NCI-H1436 treated with DMSO at 0.1 percent for 48 hours (cell line): ENCODE data around the gene TLNRD1.

Source experiments
- DNase-seq: peaks from one replicate; lab custom pipeline; 2025; lab: John Stamatoyannopoulos, UW

Gene TLNRD1

DNA sequence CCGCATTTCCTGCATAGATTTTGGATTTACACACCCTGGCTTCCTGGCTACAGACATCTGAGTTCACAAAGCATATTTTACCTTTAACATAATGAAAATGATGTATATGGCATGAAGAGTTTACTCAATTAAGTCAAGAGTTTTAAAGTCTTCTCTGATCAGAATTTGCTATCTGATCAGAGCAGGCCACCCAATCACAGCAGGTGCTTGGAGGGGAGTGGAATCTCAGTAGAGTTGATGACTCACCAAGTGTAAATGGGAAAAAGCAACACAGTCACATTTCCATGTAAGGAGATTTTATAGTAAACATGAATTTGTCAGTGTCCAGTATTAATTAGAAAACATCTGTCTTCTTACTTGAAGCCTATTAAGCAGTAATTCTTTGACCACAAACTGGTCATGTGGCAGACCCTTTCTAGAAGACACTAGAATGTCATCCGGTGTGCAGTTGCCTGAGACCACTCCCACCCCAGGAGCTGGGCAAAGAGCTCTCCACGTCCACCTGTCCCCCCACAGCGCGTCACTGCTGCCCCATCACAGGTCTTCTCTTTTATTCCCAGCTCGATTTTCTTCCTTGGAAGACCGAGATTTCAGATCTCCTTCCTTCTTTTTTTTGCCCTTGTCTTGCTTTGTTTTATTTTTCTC lies 21.9 kb upstream of the TLNRD1 start:
- DNase-seq = no peak

DNA sequence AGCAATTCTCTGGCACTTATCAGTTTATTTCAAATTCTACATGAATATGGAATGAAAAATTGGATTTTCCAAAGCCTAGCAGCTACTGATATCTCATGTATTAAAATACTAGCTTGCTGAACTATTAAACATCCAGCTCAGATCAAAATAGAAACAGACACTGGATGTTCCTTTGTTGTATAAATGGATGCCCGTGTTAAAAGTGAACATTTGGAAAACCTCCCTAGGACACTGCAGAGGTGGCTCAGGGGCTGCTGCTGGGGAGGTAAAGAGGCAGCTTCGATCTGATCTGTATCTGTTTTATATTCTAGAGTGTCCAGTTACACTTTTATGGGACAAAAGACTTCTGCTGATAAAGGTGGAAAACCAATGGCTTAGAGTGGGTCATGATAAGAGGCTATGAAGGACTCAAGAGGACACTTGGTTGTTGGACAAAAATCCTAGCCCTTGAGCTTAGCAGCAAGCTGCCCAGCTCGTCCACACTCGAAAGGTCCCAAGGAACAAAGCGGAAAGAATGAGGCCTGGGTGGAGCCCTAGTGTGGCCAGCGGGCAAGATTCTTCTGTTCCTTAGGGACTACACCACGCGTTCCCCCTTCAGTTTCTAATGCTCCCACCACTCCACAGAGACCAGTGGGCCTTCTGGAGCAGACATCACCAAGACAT lies 21.1 kb upstream of the TLNRD1 start:
- DNase-seq = no peak

DNA sequence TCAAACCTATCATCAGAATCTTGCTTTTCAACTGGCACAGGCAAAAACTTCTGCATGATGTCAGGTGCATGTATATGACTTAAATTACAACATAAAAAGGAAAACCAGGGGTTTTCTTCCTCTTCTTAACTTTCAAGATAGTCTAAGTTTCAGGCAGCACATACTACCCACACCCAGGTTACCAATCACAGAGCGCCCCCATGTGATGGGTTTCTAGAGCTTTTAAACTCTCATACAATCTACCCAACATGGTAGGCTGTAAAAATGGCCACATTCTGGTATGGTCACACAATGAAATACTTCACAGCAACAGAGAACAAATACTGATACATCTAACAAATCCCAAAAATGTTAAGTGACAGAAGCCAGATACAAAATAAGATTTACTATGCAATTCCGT lies 18.5 kb upstream of the TLNRD1 start:
- DNase-seq = no peak

DNA sequence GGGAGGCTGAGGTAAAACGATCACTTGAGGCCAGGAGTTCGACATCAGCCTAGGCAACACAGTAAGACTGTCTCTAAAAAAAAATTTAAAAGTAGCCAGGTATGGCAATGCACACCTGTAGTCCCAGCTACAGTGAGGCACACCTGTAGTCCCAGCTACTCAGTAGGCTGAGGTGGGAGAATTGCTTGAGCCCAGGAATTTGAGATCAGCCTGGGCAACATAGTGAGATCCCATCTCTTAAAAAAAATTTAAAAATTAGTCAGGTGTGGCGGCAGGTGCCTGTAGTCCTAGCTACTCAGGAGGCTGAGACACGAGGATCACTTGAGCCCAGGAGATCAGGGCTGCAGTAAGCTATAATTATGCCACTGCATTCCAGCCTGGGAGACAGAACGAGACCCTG lies 17.9 kb upstream of the TLNRD1 start:
- no peak for DNase-seq

DNA sequence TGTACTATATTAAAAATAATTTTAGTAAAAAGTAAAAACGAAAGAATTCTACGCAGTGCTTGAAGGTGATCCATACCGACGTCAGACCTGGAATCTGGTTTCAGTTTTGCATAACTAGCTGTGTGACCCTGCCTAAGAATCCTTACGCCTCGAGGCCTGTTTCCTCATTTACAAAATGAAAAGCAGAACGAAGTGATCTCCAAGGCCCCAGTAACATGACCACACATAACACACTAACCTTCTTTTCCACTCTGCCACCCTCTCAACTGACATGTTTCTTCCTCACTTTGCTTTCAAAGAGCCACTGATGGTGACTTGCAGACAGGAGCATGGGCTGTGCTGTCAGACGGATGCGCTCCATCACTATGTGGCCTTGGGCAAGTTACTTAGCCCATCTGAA lies 15.9 kb upstream of the TLNRD1 start:
- DNase-seq = no peak

DNA sequence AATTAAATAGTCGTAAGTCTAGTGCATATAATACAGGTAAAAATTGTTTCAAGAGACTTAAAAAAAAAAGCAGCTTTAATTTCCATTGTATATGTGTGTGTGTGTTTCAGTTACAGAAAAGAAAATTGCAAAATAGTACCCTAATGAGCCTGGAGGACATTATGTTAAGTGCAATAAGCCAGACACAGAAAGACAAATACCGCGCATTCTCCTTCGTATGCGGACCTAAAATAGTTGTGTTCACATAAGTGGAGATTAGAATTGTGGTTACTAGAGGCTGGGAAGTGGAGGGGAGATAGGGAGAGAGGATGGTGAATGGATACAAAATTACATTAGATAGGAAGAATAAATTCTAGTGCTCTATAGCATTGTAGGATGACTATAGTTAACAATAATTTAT lies 14.7 kb upstream of the TLNRD1 start:
- DNase-seq = no peak

DNA sequence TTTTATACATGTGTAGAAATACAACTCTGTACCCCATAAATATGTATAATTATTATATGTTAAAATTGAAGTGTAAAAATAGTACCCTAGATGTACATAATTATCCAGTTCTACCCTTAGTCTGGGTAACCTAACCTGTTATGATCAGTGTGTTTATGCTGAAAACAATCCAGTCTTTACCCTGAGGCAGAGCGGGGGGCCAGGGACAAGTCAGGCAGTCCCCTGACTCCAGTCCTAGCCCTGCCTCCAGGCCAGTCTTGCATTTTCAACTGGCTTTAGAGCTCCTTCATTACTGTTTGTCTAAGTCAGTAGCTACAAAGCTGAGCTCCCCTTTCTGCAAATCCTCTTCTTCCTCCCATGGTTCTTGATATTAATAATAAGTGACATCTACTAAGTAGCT lies 14.2 kb upstream of the TLNRD1 start:
- DNase-seq = no peak

DNA sequence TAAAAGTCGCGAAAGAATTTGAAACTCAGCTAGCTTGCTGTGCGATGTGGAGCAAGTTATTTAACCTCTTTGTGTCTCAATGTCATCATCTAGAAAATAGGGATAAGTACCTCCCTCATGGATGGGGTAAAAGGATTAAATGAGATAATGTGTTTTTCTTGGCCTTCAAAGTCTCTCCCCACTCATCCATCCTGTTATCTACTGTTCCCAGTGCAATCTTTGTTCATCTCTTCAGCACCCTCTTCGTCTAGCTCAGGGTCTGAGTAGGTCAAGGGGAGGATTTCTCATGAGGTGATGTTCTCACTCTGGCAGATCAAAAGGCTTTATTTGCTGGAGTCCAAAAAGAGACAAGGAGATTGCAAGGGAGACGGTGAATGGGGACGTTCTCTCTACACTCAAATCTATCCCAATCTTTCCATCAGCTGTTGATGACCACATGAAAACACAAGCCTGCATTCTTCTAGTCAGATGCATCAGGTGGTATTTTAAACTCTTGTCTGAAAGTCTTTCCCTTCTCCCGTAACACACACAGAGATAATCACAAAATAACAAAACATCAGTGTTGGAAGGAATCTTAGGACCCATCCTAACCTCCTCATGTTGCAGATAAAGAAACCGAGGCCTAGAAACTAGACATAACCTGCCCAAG lies 12.5 kb upstream of the TLNRD1 start:
- no peak for DNase-seq

DNA sequence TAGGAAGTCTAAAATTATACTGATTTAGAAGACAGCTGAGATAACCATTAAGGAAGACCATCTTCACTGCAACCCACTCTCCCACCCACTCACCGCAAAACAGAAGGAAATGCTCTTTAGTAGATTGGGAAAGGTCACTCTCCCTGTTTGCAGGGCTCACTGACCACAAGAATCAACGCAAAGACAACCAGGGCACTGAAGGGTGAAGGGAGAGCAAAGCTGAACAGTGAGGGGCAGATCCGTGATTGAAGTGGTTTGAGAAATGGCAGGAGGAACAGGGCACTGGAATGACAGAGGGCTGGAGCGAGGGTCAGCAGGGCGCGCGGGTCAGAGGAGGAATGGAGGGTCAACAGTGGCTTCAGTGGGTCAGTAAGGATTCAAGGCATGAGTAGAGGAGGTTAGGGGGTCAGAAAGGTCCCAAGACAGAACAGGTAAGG lies 11.6 kb upstream of the TLNRD1 start:
- DNase-seq = no peak

DNA sequence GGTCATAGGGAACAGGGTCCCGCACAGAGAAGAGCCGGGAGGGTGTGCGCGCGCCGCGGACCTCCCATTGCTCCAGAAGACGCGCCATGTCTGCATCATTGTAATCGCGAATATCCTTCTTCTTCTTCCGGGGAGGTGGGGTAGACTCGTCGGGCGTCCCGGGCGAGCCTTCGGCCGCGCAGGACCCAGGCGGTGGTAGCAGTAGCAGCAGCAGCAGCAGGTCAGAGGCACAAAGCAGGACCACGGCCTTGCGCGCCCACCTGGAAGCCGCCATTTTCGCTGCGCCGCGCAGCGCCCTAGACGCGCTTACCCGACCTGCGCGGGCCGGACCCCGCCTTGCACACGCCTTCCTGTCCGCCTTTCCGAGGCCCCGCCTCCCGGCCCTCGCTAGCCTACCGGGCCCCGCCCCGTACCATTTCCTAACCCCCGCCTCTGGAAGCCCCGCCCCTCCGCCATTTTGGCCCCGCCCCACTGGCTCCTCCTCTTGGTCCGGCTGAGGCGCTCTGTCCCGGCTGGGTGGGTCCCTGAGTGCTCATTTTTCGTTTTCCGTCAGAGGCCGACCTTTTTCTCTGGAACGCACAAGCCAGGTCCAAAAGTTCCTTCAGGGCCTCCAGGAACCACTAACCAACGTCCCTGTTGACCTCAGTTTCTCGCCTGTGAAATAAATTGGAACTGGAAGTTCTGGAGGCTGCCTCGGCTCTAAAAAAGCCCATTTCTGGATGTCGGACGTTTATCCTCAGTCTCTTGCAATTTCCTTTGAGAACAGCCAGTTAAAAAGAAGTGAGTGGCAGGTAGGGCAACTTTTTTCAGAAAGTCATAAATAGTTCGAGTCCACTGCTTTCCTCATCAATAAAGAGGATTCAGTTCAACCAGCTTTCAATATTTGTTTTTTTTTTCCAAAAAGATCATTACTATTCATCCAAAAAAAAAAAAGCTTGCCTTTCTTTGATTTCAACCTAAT lies 10.9 kb upstream of the TLNRD1 start, which contains the start of gene MESD:
TSS of gene MESD (minus strand) at position 302 of the 961 bp plus-strand sequence. CDS start at position 274, 28 bp downstream.
- peak; percentile 63 for DNase-seq

DNA sequence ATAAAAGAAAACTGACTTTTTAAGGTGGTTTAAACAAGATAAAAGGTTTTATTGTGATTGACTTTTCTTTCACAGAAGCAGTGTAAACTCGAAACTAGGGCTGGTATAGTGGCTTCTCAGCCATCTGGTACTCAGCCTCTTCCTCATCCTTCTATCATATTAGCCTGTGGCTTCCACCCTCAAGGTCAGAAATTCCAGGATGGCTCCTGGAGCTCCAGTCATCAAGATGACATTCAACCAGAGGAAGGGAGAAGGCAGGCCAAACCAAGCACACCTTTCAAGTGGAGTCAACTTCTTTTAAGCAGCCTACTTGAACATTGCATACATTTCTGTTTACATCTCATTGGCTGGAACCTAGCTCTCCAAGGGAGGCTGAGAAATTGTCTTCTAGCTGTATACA lies 9.8 kb upstream of the TLNRD1 start:
- no peak for DNase-seq

DNA sequence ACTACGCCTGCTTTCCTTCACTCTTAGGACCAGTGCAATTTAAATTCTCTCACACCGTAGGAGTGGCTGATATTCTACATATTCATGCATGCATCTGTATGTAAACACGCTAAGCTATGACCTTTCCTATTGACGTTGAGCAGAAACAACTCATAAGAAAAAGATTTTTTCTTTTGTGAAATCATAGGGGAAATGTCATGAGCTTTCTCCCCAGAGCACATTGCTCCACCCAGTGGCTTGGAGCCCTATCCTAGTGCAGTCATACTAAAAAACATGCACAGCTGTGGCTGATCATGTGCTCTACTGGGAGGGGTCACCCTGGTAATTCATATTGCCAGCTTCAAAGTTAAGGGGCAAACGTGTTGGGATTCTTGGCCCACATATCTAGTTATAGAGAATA lies 9.3 kb upstream of the TLNRD1 start:
- DNase-seq = no peak

DNA sequence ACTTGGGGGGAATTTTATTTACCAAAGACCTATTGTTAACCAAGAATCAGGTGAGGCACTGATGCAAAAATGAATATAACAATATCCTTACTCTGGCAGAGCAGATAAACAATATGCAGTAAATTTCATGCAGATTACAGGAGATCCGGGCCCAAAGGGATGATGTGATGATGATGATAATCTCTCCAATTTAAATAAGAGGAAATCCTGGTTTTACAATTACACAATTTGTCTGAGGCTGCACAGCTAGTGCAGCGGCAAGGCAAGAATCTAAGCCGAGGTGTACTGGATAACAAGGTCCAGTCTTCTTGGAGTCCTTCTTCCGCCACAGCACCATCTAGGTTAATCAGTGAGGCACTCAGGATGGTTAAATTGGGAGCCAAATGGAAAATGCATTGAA lies 8.7 kb upstream of the TLNRD1 start:
- no peak for DNase-seq

DNA sequence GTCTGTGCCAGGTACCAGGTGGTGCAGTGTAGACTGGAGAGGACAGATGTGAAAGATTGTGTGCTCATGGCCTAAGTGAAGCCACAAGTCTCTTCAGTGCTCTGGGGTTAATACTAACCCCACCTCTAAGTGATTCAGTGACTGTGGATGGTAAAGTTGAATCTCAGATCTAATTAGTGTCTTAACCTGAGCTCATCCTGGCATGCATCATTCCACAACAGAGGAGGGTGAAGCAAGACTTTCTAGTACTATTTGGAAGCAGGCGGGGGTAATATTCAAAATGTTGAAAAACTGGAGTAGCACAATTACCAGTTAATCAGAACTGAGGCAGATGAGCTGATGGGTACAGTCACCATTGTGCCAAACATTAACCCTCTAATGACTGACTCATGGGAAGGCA lies 8.3 kb upstream of the TLNRD1 start:
- no peak for DNase-seq

DNA sequence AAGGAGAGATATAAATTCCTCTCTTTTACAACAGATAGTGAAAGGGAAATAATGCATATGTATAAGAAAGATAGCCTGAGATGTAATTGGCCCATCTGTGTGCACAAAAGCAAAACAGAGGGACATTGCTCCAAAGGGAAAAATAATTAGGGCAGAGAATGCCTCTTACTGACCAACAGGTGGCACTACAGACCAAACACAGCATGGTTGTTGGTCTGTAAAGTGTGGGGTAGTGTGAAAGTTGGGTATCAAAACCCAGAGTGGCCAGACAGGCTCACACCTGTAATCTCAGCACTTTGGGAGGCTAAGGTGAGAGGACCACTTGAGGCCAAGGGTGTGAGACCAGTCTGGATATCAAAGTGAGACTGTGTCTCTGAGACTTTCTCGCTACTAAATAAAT lies 4.5 kb upstream of the TLNRD1 start:
- no peak for DNase-seq

DNA sequence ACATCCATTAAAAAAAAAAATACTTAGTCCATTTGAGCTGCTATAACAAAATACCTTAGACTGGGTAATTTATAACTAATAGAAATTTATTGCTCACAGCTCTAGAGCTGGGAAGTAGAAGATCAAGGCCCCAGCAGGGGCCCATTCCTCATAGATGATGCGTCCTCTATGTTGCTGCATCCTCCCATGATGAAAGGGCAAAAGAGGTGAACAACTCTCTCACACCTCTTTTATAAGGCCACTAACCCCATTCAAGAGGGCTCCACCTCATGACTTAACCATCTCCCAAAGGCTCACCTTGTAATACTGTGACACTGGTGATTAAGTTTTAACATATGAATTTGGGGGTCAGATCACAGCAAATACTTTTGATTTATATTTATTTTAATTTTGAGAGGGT lies 3.0 kb upstream of the TLNRD1 start:
- DNase-seq = no peak

DNA sequence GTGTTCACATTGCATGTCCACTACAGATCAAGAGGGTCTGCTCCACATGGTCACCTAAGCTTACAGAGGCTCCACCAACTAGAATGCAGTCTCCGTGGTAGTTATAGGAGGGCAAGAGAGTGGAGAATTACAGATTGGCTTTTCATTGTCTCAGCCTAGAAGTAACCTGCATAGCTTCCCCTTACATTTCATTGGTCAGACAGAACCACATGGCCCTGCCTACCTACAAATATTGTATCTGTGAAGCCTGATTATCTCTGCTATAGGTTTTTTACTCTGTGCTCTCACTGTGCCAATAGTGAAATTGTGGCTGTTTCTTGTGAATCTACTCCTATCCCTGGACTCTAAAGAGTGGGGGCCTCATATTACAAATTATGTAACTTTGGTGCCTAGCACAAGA lies 2.5 kb upstream of the TLNRD1 start:
- DNase-seq = no peak

DNA sequence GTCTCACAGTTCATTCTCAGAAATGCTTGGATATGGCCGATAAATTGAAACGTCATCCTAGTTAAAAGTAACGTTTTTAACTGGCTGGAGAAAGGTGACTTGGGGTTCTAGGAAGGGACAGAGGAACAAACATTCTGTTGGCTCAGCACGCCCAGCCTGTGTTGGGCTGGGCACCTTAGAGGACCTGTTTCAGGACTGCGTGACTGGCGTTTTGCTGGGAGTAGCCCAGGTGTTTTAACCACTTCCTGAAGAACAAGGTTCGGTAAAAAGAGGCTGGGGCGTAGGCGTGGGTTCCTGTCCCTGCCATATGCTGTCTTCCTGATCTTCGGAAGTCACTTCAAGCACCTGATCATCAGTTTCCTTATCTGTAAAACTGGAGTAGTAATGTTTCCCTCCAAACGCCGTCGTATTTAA lies 1.1 kb upstream of the TLNRD1 start:
- DNase-seq = no peak

DNA sequence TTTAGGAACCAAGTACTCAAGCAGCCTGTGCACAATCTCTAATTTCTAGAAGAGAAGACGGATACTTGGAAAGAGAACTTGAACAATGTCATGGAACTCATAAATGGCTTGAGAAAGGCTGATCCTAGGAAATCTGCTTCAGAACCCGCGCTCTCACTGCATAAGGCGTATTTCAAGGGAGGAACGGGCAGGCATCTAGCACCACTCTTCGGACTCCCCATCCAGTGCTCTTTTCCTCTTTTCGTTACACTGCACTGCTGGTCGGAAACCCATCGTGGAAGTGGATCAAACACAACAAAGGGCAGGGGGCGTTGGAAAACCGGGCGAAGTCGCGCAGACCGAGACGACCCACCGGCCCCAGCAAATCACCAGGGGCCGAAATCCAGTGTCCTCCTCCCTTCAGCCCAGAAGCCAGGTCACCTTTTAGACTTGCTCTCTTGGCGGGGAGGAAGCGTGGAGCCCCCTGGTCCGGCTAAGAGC lies 539 bp upstream of the TLNRD1 start:
- no peak for DNase-seq

DNA sequence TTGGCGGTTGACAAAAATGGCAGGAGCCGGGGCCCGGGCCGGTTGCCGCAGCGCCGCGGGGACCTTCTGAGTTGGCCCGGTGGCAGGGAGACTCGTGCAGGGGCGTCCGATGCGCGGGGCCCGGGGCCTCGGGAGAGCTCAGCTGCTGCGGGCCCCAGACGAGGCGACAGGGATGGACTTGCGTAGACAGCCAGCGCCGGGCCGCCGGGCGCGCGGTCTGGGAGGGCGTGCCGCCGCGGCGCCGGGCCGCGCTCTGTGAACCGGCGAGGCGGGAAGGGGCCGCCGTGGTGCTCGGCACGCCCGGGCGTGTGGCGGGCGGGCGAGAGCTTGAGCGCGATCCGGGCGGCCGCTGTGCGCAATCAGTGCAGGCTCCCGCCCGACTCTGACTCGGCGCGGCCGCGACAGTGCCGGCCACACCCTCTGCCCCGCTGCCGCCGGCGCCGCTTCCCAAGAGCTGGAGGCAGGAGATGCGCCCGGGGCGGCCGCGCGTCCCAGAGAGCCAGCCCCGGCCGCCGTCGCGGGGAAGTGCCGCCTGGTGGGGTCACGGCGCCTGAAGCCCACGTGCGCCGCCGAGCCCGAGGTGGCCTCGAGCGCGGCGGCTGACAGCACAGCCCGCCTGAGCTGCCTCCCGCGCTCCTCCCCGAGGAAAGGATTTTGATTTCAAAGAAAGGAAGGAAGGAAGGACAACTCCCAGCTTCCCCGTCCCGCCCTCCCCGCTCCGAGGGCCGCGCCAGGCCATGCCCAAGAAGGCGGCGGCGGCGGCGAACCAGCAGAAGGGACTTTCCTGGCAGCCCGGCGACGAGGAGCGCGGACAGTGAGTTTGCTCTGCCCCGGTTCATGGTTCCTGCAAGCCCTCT lies 657 bp downstream of the TLNRD1 start:
- DNase-seq = no peak

DNA sequence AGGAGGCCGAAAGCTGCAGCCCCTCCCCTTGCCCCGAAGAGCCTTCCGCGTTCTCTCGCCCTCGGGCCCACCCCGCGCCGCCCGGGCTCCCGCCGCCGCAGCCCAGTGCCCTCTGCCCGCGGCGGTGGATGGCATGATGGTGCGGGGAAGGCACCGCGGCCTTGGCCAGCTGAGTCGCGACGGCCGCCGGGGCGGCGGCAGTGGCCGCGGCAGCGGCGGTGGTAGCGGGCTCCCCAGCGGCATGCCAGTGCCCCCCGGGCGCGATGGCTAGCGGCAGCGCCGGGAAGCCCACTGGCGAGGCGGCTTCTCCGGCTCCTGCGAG lies 1.2 kb downstream of the TLNRD1 start:
- no peak for DNase-seq
